Smooth muscle cell (in vitro differentiated cells): Measurements from ENCODE around the gene DAG1. TPM values are rescaled to one million over a fixed set of nuclear protein-coding genes. Genes with fewer than 3 reads are reported as not detected.

ENCODE experiments used
- DNase-seq: peaks from one replicate; lab custom pipeline; 2025; ENCODE audit not compliant: unreplicated experiment; lab: John Stamatoyannopoulos, UW
- H2AFZ ChIP-seq: fragments of 200-600 bp; sonication (generic); 2 replicates; pipeline ENCODE4 v1.6.0; 2016; ENCODE audit warnings: antibody characterized with exemption, low read depth, mild to moderate bottlenecking
- H3F3A ChIP-seq: fragments of 200-600 bp; sonication (generic); 2 replicates; pipeline ENCODE4 v1.6.0; 2017; ENCODE audit warnings: antibody characterized with exemption, low read depth
- H3K27ac ChIP-seq: fragments of 200-600 bp; sonication (generic); 2 replicates; pipeline ENCODE4 v1.5.1; 2016; ENCODE audit warnings: low read depth, mild to moderate bottlenecking
- H3K27me3 ChIP-seq: fragments of 200-600 bp; sonication (generic); 2 replicates; pipeline ENCODE4 v1.6.1; 2016; ENCODE audit warnings: low read depth, mild to moderate bottlenecking
- H3K36me3 ChIP-seq: fragments of 200-600 bp; sonication (generic); 2 replicates; pipeline ENCODE4 v1.5.1; 2016; ENCODE audit warnings: low read depth
- H3K4me1 ChIP-seq: fragments of 200-600 bp; sonication (generic); 2 replicates; pipeline ENCODE4 v1.5.1; 2016; ENCODE audit warnings: low read depth
- H3K4me2 ChIP-seq: fragments of 200-600 bp; sonication (generic); 2 replicates; pipeline ENCODE4 v1.6.0; 2016; ENCODE audit warnings: mild to moderate bottlenecking
- H3K4me3 ChIP-seq: fragments of 200-600 bp; sonication (generic); 2 replicates; pipeline ENCODE4 v1.5.1; 2016; ENCODE audit warnings: mild to moderate bottlenecking
- H3K79me2 ChIP-seq: fragments of 200-600 bp; sonication (generic); 2 replicates; pipeline ENCODE4 v1.6.0; 2016; ENCODE audit warnings: low read depth, mild to moderate bottlenecking
- H3K9ac ChIP-seq: fragments of 200-600 bp; sonication (generic); 2 replicates; pipeline ENCODE4 v1.6.0; 2016; ENCODE audit warnings: low read depth
- H3K9me3 ChIP-seq: fragments of 200-600 bp; sonication (generic); replicated peaks from 2 replicates; pipeline ENCODE4 v1.5.1; 2016; ENCODE audit warnings: low read depth
- H4K20me1 ChIP-seq: fragments of 200-600 bp; sonication (generic); 2 replicates; pipeline ENCODE4 v1.6.0; 2016; ENCODE audit warnings: low read depth
- WGBS: methylation state at CpG from one replicate; pipeline ENCODE4 v1.1.7; 2016; ENCODE audit warnings: low lambda C conversion rate; 5-methylcytosine and 5-hydroxymethylcytosine counted together
- polyA plus RNA-seq: library from polyadenylated mRNA; unstranded; fragments of >200 nt; fragmentation: Nextera tagmentation; extraction: Ambion mirVana; gene quantifications from 2 replicates; pipeline ENCODE4 v1.2.1, GENCODE V29; 2016
- total RNA-seq: library from RNA; depleted of rRNA; stranded (reverse); fragments of >200 nt; gene quantifications from 2 replicates; pipeline ENCODE4 v1.2.3, GENCODE V29; 2014
- TF ChIP-seq, protein P1 (sequence below): fragments of 200-600 bp; sonication (generic); IDR thresholded peaks from 2 replicates; pipeline ENCODE4 v1.5.1; 2017; ENCODE audit warnings: borderline replicate concordance, mild to moderate bottlenecking, antibody characterized with exemption; ENCODE audit not compliant: insufficient read depth, poor library complexity, severe bottlenecking

DAG1 gene
- total and polyA plus RNA-seq, 2 experiments from 2014 or later, result 32.1 to 61.6 TPM

DNA sequence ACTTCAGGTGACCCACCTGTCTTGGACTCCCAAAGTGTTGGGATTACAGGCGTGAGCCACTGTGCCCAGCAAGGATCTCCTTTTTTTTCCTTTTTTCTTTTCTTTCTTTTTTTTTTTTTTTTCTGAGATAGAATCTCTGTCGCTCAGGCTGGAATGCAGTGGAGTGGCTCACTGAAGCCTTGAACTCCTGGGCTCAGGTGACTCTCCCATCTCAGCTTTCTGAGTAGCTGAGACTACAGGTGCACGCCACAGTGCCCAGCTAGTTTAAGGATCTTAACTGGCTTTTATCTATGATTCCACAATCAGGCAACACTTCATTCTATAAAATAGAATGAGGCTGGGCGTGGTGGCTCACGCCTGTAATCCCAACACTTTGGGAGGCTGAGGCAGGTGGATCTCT is 24.7 kb upstream of the DAG1 start:
- no peaks in the 10 kb centered on the region for H3K36me3 ChIP-seq
- no peaks in the 10 kb centered on the region for H4K20me1 ChIP-seq
- TF ChIP-seq, protein P1, sequence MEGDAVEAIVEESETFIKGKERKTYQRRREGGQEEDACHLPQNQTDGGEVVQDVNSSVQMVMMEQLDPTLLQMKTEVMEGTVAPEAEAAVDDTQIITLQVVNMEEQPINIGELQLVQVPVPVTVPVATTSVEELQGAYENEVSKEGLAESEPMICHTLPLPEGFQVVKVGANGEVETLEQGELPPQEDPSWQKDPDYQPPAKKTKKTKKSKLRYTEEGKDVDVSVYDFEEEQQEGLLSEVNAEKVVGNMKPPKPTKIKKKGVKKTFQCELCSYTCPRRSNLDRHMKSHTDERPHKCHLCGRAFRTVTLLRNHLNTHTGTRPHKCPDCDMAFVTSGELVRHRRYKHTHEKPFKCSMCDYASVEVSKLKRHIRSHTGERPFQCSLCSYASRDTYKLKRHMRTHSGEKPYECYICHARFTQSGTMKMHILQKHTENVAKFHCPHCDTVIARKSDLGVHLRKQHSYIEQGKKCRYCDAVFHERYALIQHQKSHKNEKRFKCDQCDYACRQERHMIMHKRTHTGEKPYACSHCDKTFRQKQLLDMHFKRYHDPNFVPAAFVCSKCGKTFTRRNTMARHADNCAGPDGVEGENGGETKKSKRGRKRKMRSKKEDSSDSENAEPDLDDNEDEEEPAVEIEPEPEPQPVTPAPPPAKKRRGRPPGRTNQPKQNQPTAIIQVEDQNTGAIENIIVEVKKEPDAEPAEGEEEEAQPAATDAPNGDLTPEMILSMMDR, result no peak
- WGBS, result 90% methylated on average over 5 of the region's 5 CpGs
- no peak overlapping the region for H3K27ac ChIP-seq
- H3K4me1 ChIP-seq, result no peaks in the 10 kb centered on the region
- H3K27me3 ChIP-seq, result no peaks in the 10 kb centered on the region
- no peak overlapping the region for H3K4me3 ChIP-seq
- no peaks in the 10 kb centered on the region for H3K9me3 ChIP-seq
- H3F3A ChIP-seq, result peaks cover 7% of the 10 kb centered on the region
- no peak overlapping the region for H2AFZ ChIP-seq
- H3K4me2 ChIP-seq, result no peak overlapping the region
- H3K9ac ChIP-seq, result no peak overlapping the region
- no peak for DNase-seq
- no peaks in the 10 kb centered on the region for H3K79me2 ChIP-seq

DNA sequence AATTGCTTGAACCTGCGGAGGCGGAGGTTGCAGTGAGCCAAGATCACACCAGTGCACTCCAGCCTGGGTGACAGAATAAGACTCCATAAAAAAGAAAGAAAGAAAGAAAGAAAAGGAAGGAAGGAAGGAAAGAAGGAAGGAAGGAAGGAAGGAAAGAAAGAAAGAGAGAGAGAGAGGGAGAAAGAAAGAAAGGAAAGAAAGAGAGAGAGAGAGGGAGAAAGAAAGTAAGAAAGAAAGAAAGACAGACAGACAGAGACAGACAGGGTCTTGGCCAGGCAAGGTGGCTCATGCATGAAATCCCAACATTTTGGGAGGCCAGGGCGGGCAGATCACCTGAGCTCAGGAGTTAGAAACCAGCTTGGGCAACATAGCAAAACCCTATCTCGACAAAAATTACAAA is 16.4 kb upstream of the DAG1 start:
- Histone ChIP-seq H4K20me1 (no peaks in the 10 kb centered on the region), H3K27me3 (no peaks in the 10 kb centered on the region), H3K4me3 (no peak overlapping the region), H3K4me1 (peaks cover 6% of the 10 kb centered on the region), H3F3A (no peaks in the 10 kb centered on the region), H3K27ac (no peak overlapping the region), H2AFZ (no peak overlapping the region), H3K79me2 (no peaks in the 10 kb centered on the region), H3K9me3 (no peaks in the 10 kb centered on the region), H3K36me3 (no peaks in the 10 kb centered on the region), H3K9ac (no peak overlapping the region), H3K4me2 (no peak overlapping the region)
- TF ChIP-seq, protein P1, result no peak
- no peak for DNase-seq
- 91% methylated on average over 4 of the region's 4 CpGs for WGBS

DNA sequence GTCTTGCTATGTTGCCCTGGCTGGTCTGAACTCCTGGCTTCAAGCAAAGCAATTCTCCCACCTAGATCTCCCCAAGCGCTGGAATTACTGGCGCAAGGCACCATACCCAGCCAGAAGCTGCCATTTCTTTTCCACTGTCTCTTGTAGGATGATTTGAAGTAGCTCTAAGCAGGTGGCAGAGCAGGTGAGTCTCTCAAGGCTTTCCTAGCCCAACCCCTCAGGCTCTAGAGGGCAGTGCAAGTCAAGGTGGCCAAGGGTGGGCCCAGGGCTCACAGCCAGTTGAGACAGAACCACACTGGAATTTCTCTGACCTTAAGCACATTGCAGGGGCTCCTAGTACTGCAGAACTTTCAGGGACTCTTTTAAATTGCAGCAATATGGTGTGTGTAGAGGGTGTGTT is 15.6 kb upstream of the DAG1 start:
- Histone ChIP-seq H3K9me3 (no peaks in the 10 kb centered on the region), H3K36me3 (no peaks in the 10 kb centered on the region), H4K20me1 (no peaks in the 10 kb centered on the region), H3K27me3 (no peaks in the 10 kb centered on the region), H3F3A (no peaks in the 10 kb centered on the region), H3K27ac (no peak overlapping the region), H3K4me2 (no peak overlapping the region), H3K9ac (no peak overlapping the region), H3K4me1 (peaks cover 6% of the 10 kb centered on the region), H3K4me3 (no peak overlapping the region), H3K79me2 (no peaks in the 10 kb centered on the region), H2AFZ (no peak overlapping the region)
- WGBS, result 29% methylated on average over 2 of the region's 2 CpGs
- TF ChIP-seq, protein P1, result no peak
- DNase-seq, result no peak

DNA sequence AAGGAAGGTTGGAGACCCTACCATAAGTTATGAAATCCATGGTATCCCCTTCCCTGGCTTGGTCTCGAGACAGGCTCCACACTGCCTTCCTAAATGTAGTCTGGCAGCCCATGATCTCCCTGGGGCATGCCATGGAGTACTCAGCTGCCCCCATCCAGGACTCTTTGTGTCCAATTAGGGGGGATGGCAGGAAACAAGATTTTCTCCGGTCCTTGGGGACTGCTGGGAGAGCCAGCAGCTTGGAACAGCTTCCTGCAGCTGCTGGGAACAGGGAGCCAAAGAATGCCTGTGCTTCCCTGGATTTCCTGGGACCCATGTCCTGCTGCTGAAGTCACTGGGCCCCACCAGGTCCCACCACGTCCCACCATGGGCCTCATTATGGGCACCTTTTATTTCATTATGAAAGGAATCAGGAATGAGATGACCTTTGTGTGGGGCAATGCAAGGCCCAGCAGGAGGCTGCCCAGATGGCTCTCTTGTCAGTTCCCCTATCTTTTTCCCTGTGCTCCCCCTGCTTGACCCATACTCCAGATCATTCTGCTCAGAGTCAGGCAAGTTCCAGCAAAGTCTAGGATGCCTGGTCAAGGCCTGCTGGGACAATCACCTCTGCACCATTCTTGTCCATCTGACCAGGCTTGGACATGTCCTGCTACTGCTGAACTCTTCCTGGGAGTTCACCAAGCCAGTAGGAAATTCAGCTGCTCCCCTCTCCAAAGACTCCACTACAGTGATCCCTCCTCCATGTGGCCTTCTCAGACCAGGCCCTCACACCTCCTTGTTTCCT is 15.0 kb upstream of the DAG1 start:
- H3K9ac ChIP-seq, result no peak overlapping the region

More for the DNA sequence above, 15.0 kb upstream of the DAG1 start:
- Histone ChIP-seq H3K79me2 (no peaks in the 10 kb centered on the region), H3K9me3 (no peaks in the 10 kb centered on the region), H3K4me1 (peaks cover 6% of the 10 kb centered on the region), H3K36me3 (no peaks in the 10 kb centered on the region), H4K20me1 (no peaks in the 10 kb centered on the region), H3K27ac (no peak overlapping the region), H3K4me2 (no peak overlapping the region), H3F3A (no peaks in the 10 kb centered on the region), H2AFZ (no peak overlapping the region), H3K4me3 (no peak overlapping the region), H3K27me3 (no peaks in the 10 kb centered on the region)
- WGBS, result 70% methylated on average over 3 of the region's 3 CpGs
- DNase-seq, result no peak
- TF ChIP-seq, protein P1, result no peak
